ENCODE data around the gene MYBBP1A. TPM values are rescaled to one million over a fixed set of nuclear protein-coding genes. Genes with fewer than 3 reads are reported as not detected.

The MYBBP1A gene
- total and polyA plus RNA-seq, 2 experiments from 2014 or later = 70.7 to 213 TPM

DNA sequence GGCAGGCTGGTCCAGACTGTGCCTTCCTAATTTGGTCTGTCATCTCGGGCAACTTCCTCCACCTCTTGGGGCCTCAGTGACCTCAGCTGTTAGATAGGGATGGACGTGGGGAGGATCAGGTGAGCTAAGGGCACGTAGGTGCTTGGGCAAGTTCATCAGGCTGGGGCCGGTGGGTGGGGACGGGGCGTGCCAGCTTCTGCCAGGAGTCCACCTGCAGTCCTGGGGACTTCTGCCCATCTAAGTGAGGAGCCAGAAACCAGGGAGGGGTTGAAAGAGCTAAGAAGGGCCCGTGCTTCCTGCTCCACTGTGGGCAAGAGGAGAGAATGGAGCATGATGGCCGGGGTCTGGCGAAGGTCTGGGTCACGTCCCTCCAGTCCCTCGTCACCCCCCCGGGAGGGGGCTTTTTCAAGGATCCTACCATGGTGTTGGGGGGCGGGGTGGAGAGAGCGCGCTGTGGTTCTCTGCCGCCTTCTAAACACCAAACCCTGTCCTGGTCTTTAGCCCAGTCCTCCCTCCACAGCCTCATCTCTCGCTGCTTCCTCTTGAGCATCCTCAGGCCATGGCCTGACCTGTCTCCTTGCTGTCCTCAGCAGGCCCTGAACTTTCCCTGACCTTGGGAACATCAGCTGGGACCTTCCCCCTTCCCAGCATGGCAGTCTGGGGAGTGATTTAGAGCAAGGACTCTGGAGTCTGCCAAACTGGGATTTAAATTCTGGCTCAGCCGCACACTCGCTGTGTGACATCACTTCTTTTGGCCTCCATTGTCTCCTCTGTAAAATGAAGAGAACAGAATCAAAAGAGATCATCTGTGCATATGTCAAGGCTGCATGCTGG is 34.9 kb downstream of the MYBBP1A start:
- H3K4me3 Mint-ChIP-seq = no peak overlapping the region; the same call in 2 of the 3 replicates

More for the DNA sequence above, 34.9 kb downstream of the MYBBP1A start:
- H3K36me3 Mint-ChIP-seq (ENCODE audit: low read depth) = no peaks in the 10 kb centered on the region; the same call in 2 of the 3 replicates
- Histone ChIP-seq H3K27me3 (ENCODE audit: insufficient read depth) (peaks cover 25% of the 10 kb centered on the region), H3K9me2 (ENCODE audit: insufficient read depth) (no peaks in the 10 kb centered on the region), H3K4me2 (no peak overlapping the region), H2AFZ (no peak overlapping the region), H3K4me1 (ENCODE audit: insufficient read depth) (no peaks in the 10 kb centered on the region), H3K27ac (ENCODE audit: low read depth) (no peak overlapping the region), H4K20me1 (replicated peaks; ENCODE audit: insufficient read depth) (no peaks in the 10 kb centered on the region), H3K79me2 (replicated peaks; ENCODE audit: insufficient read depth) (no peaks in the 10 kb centered on the region), H3K4me3 (no peak overlapping the region), H3K36me3 (ENCODE audit: insufficient read depth) (no peaks in the 10 kb centered on the region), H3F3A (replicated peaks; ENCODE audit: low read depth) (no peaks in the 10 kb centered on the region)
- H3K27me3 Mint-ChIP-seq (ENCODE audit: insufficient read depth, low read depth, poor library complexity) = peaks cover 34% of the 10 kb centered on the region
- no peak for ATAC-seq
- H3K4me1 Mint-ChIP-seq = no peaks in the 10 kb centered on the region; the same call in 2 of the 3 replicates
- no peaks in the 10 kb centered on the region for H3K9me3 Mint-ChIP-seq
- no peak overlapping the region for H3K27ac Mint-ChIP-seq
- no peak for TF ChIP-seq STAT1 (IDR thresholded peaks at IDR 0.05; ENCODE audit: unreplicated experiment)
- TF ChIP-seq, protein P1, sequence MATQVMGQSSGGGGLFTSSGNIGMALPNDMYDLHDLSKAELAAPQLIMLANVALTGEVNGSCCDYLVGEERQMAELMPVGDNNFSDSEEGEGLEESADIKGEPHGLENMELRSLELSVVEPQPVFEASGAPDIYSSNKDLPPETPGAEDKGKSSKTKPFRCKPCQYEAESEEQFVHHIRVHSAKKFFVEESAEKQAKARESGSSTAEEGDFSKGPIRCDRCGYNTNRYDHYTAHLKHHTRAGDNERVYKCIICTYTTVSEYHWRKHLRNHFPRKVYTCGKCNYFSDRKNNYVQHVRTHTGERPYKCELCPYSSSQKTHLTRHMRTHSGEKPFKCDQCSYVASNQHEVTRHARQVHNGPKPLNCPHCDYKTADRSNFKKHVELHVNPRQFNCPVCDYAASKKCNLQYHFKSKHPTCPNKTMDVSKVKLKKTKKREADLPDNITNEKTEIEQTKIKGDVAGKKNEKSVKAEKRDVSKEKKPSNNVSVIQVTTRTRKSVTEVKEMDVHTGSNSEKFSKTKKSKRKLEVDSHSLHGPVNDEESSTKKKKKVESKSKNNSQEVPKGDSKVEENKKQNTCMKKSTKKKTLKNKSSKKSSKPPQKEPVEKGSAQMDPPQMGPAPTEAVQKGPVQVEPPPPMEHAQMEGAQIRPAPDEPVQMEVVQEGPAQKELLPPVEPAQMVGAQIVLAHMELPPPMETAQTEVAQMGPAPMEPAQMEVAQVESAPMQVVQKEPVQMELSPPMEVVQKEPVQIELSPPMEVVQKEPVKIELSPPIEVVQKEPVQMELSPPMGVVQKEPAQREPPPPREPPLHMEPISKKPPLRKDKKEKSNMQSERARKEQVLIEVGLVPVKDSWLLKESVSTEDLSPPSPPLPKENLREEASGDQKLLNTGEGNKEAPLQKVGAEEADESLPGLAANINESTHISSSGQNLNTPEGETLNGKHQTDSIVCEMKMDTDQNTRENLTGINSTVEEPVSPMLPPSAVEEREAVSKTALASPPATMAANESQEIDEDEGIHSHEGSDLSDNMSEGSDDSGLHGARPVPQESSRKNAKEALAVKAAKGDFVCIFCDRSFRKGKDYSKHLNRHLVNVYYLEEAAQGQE (IDR thresholded peaks at IDR 0.05; ENCODE audit: unreplicated experiment) = no peak
- no peak for TF ChIP-seq EZH2 (IDR thresholded peaks at IDR 0.05; ENCODE audit: low read depth, unreplicated experiment)
- TF ChIP-seq, protein P2, sequence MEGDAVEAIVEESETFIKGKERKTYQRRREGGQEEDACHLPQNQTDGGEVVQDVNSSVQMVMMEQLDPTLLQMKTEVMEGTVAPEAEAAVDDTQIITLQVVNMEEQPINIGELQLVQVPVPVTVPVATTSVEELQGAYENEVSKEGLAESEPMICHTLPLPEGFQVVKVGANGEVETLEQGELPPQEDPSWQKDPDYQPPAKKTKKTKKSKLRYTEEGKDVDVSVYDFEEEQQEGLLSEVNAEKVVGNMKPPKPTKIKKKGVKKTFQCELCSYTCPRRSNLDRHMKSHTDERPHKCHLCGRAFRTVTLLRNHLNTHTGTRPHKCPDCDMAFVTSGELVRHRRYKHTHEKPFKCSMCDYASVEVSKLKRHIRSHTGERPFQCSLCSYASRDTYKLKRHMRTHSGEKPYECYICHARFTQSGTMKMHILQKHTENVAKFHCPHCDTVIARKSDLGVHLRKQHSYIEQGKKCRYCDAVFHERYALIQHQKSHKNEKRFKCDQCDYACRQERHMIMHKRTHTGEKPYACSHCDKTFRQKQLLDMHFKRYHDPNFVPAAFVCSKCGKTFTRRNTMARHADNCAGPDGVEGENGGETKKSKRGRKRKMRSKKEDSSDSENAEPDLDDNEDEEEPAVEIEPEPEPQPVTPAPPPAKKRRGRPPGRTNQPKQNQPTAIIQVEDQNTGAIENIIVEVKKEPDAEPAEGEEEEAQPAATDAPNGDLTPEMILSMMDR (conservative IDR thresholded peaks at IDR 0.05; ENCODE audit: low read depth in 2 of 2) = no peak
- TF ChIP-seq ZNF331 (CRISPR knock-in tag; IDR thresholded peaks at IDR 0.05; ENCODE audit: low read depth) = no peak
- no peak for TF ChIP-seq CREB1 (CRISPR knock-in tag; IDR thresholded peaks at IDR 0.05; ENCODE audit: low read depth)
- TF ChIP-seq, protein P3, sequence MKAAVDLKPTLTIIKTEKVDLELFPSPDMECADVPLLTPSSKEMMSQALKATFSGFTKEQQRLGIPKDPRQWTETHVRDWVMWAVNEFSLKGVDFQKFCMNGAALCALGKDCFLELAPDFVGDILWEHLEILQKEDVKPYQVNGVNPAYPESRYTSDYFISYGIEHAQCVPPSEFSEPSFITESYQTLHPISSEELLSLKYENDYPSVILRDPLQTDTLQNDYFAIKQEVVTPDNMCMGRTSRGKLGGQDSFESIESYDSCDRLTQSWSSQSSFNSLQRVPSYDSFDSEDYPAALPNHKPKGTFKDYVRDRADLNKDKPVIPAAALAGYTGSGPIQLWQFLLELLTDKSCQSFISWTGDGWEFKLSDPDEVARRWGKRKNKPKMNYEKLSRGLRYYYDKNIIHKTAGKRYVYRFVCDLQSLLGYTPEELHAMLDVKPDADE (IDR thresholded peaks at IDR 0.05) = no peak
- TF ChIP-seq JUNB (IDR thresholded peaks at IDR 0.05; ENCODE audit: unreplicated experiment) = no peak
- no peak for DNase-seq (ENCODE audit: low spot score)
